ENCODE results near the gene KCNK5. TPM values are rescaled to one million over a fixed set of nuclear protein-coding genes. Genes with fewer than 3 reads are reported as not detected.

The KCNK5 gene
- total RNA-seq, 1 donor from 2014 or later, result 0.17 TPM

- DNase-seq, result no peak
Measured at GRCh38 chr6:39196673-39197091, 32.6 kb downstream of the KCNK5 start.

- no peak for DNase-seq
Measured at GRCh38 chr6:39195792-39196385, 33.4 kb downstream of the KCNK5 start.

- no peak for DNase-seq
Measured at GRCh38 chr6:39194466-39194865, 34.8 kb downstream of the KCNK5 start.

- no peak for DNase-seq
Measured at GRCh38 chr6:39193201-39193791, 36.0 kb downstream of the KCNK5 start.

- no peak for DNase-seq
Measured at GRCh38 chr6:39192736-39193135, 36.5 kb downstream of the KCNK5 start.

GRCh38 chr6:39191236-39191930 lies 37.9 kb downstream of the KCNK5 start:
- DNase-seq, result no peak

GRCh38 chr6:39190545-39191235 lies 38.6 kb downstream of the KCNK5 start:
- DNase-seq, result no peak

GRCh38 chr6:39189915-39190544 lies 39.2 kb downstream of the KCNK5 start:
- peak; percentile 33 for DNase-seq

- no peak for DNase-seq
Measured at GRCh38 chr6:39189131-39189530, 40.1 kb downstream of the KCNK5 start.

GRCh38 chr6:39188571-39188970 lies 40.7 kb downstream of the KCNK5 start:
- no peak for DNase-seq

- no peak for DNase-seq
Measured at GRCh38 chr6:39188098-39188450, 41.2 kb downstream of the KCNK5 start.

GRCh38 chr6:39184906-39185580 lies 44.2 kb downstream of the KCNK5 start:
- no peak for DNase-seq

- DNase-seq, result no peak
Measured at GRCh38 chr6:39182604-39183003, 46.7 kb downstream of the KCNK5 start.

GRCh38 chr6:39181826-39182225 lies 47.4 kb downstream of the KCNK5 start:
- no peak for DNase-seq

- no peak for DNase-seq
Measured at GRCh38 chr6:39181333-39181732, 47.9 kb downstream of the KCNK5 start.

GRCh38 chr6:39178804-39179203 lies 50.5 kb downstream of the KCNK5 start:
- DNase-seq, result no peak

- no peak for DNase-seq
Measured at GRCh38 chr6:39178235-39178634, 51.0 kb downstream of the KCNK5 start.

- no peak for DNase-seq
Measured at GRCh38 chr6:39177130-39177529, 52.1 kb downstream of the KCNK5 start.

- no peak for DNase-seq
Measured at GRCh38 chr6:39173270-39173669, 56.0 kb downstream of the KCNK5 start.

- no peak for DNase-seq
Measured at GRCh38 chr6:39172377-39172757, 56.9 kb downstream of the KCNK5 start.

GRCh38 chr6:39171489-39172376 lies 57.5 kb downstream of the KCNK5 start:
- no peak for DNase-seq

GRCh38 chr6:39170860-39171259 lies 58.4 kb downstream of the KCNK5 start:
- DNase-seq, result no peak
